Kidney capillary endothelial cell (primary cell): ENCODE measurements around the gene SPTBN2.
A peak's percentile ranks its signal among the peaks of the same experiment; 100 is the strongest.
"Not testable (repeated sequence)": the region's sequence is repeated elsewhere in the genome, so short reads cannot be mapped to it uniquely, and the experiment has no call there.

Source experiments
- DNase-seq: peaks from one replicate; pipeline ENCODE4 v3.0.0-alpha.2; 2018; ENCODE audit warnings: low spot score

The SPTBN2 gene

GRCh38 chr11:66724167-66724566, 4.8 kb downstream of the SPTBN2 start:
- DNase-seq = not testable (repeated sequence)

GRCh38 chr11:66723693-66724092, 5.3 kb downstream of the SPTBN2 start:
- DNase-seq = no peak

GRCh38 chr11:66722745-66723651, 6.0 kb downstream of the SPTBN2 start:
- no peak for DNase-seq

- no peak for DNase-seq
These were observed 7.1 kb downstream of the SPTBN2 start for GRCh38 chr11:66721939-66722338.

- no peak for DNase-seq
These were observed 8.0 kb downstream of the SPTBN2 start for GRCh38 chr11:66720899-66721470.

- DNase-seq = peak; percentile 75
These were observed 8.7 kb downstream of the SPTBN2 start for GRCh38 chr11:66720223-66720898.

- DNase-seq = no peak
These were observed 9.7 kb downstream of the SPTBN2 start for GRCh38 chr11:66719111-66719872.

- DNase-seq = no peak
These were observed 10.6 kb downstream of the SPTBN2 start for GRCh38 chr11:66718320-66718971.

- DNase-seq = no peak
These were observed 11.1 kb downstream of the SPTBN2 start for GRCh38 chr11:66717925-66718319.

GRCh38 chr11:66716996-66717395, 12.0 kb downstream of the SPTBN2 start:
- no peak for DNase-seq

GRCh38 chr11:66715346-66716085, 13.5 kb downstream of the SPTBN2 start:
- no peak for DNase-seq

GRCh38 chr11:66713746-66714480, 15.1 kb downstream of the SPTBN2 start:
- DNase-seq = no peak

- no peak for DNase-seq
These were observed 18.6 kb downstream of the SPTBN2 start for GRCh38 chr11:66710384-66710930.

GRCh38 chr11:66708701-66709100, 20.3 kb downstream of the SPTBN2 start:
- DNase-seq = no peak

GRCh38 chr11:66708094-66708493, 20.9 kb downstream of the SPTBN2 start:
- DNase-seq = no peak

GRCh38 chr11:66707486-66707885, 21.5 kb downstream of the SPTBN2 start:
- DNase-seq = no peak

- DNase-seq = no peak
These were observed 22.0 kb downstream of the SPTBN2 start for GRCh38 chr11:66706989-66707388.

- DNase-seq = no peak
These were observed 23.3 kb downstream of the SPTBN2 start for GRCh38 chr11:66705587-66706335.

GRCh38 chr11:66704659-66705360, 24.2 kb downstream of the SPTBN2 start:
- no peak for DNase-seq
